Natural killer cell treated with Interleukin-12 subunit alpha and Interleukin-12 subunit beta and Interleukin-15 and Interleukin-18, amount 100 ng/mL, for 72 hours (primary cell): ENCODE measurements around the gene ANO9. TPM values are rescaled to one million over a fixed set of nuclear protein-coding genes. Genes with fewer than 3 reads are reported as not detected.

ENCODE experiments used
- ATAC-seq, 2 donors: fragments of 150-1000 bp; cut with Tn5 transposase in 1 of 2; sonication (Bioruptor Pico), chemical (Tn5 transposase) in 1 of 2; 2 replicates each; pipeline ENCODE4 v1.10.0; 2021
- DNase-seq: peaks from one replicate; pipeline ENCODE4 v3.0.0; 2022; ENCODE audit warnings: low spot score
- H3K27ac Mint-ChIP-seq, 2 donors: 1 replicate in 1 of 2; 2 replicates in 1 of 2; pipeline ENCODE4 v1.8.0; 2022; ENCODE audit warnings: mixed read lengths in 2 of 2, mild to moderate bottlenecking in 1 of 2, moderate library complexity in 1 of 2
- H3K27me3 Mint-ChIP-seq, 2 donors: 1 replicate in 1 of 2; 2 replicates in 1 of 2; pipeline ENCODE4 v1.8.0; 2022; ENCODE audit warnings: mixed read lengths in 2 of 2
- H3K36me3 Mint-ChIP-seq: one replicate; pipeline ENCODE4 v1.8.0; 2022; ENCODE audit warnings: mixed read lengths
- H3K4me1 Mint-ChIP-seq, 2 donors: 1 replicate in 1 of 2; 2 replicates in 1 of 2; pipeline ENCODE4 v1.8.0; 2022; ENCODE audit warnings: low read depth in 2 of 2, mixed read lengths in 2 of 2, mild to moderate bottlenecking in 1 of 2
- H3K4me3 Mint-ChIP-seq: one replicate; pipeline ENCODE4 v1.8.0; 2022; ENCODE audit warnings: mixed read lengths
- H3K9me3 Mint-ChIP-seq: 2 replicates; pipeline ENCODE4 v1.8.0; 2022; ENCODE audit warnings: mixed read lengths
- total RNA-seq, 2 donors: library from RNA; stranded (reverse); gene quantifications; one replicate each; pipeline ENCODE4 v1.2.3, GENCODE V29; 2022

Gene ANO9
- 1 to 10 TPM; 2.4 to 6.7 TPM for total RNA-seq

- Mint-ChIP-seq H3K9me3 (no peaks in the 10 kb centered on the region), H3K36me3 (no peaks in the 10 kb centered on the region), H3K4me1 (peaks cover 0 to 5% of the 10 kb centered on the region in 2 donors), H3K27ac (no peak within 1 kb of the TSS), H3K27me3 (peaks cover 0 to 2% of the 10 kb centered on the region in 2 donors), H3K4me3 (no peak within 1 kb of the TSS)
- peak; percentile 29 to 66 for ATAC-seq
- DNase-seq = no peak
Measured at GRCh38 chr11:441418-442274, at the start of gene ANO9. Gene ANO9 (minus strand): TSS chr11:442011. CDS start chr11:441926, 85 bp downstream.

GRCh38 chr11:491358-491757 is 49.5 kb upstream of the ANO9 start:
- peaks cover 5% of the 10 kb centered on the region for H3K36me3 Mint-ChIP-seq
- H3K4me1 Mint-ChIP-seq = peaks cover 0 to 2% of the 10 kb centered on the region in 2 donors
- no peaks in the 10 kb centered on the region for H3K9me3 Mint-ChIP-seq
- H3K27me3 Mint-ChIP-seq = no peaks in the 10 kb centered on the region
- DNase-seq = no peak
- no peak for ATAC-seq
- no peak overlapping the region for H3K4me3 Mint-ChIP-seq
- H3K27ac Mint-ChIP-seq = no peak overlapping the region

GRCh38 chr11:490930-491260 is 49.1 kb upstream of the ANO9 start:
- Mint-ChIP-seq H3K4me3 (no peak overlapping the region), H3K9me3 (no peaks in the 10 kb centered on the region), H3K27ac (no peak overlapping the region), H3K36me3 (peaks cover 3% of the 10 kb centered on the region), H3K4me1 (peaks cover 0 to 2% of the 10 kb centered on the region in 2 donors), H3K27me3 (no peaks in the 10 kb centered on the region)
- DNase-seq = no peak
- peak in 1 of 2 donors; percentile 37 for ATAC-seq

- Mint-ChIP-seq H3K36me3 (no peaks in the 10 kb centered on the region), H3K4me1 (peaks cover 0 to 2% of the 10 kb centered on the region in 2 donors), H3K4me3 (no peak overlapping the region), H3K27me3 (no peaks in the 10 kb centered on the region), H3K27ac (no peak overlapping the region), H3K9me3 (no peaks in the 10 kb centered on the region)
- ATAC-seq (peak in 1 of 2 donors; percentile 9), DNase-seq (no peak)
Measured at GRCh38 chr11:490186-490929, 48.5 kb upstream of the ANO9 start.

- no peak overlapping the region for H3K27ac Mint-ChIP-seq
- peaks cover 0 to 2% of the 10 kb centered on the region in 2 donors for H3K4me1 Mint-ChIP-seq
- H3K27me3 Mint-ChIP-seq = no peaks in the 10 kb centered on the region
- no peaks in the 10 kb centered on the region for H3K9me3 Mint-ChIP-seq
- ATAC-seq (no peak), DNase-seq (no peak)
- H3K4me3 Mint-ChIP-seq = no peak overlapping the region
- H3K36me3 Mint-ChIP-seq = no peaks in the 10 kb centered on the region
Measured at GRCh38 chr11:489610-490185, 47.9 kb upstream of the ANO9 start.

GRCh38 chr11:488992-489391 is 47.2 kb upstream of the ANO9 start:
- no peaks in the 10 kb centered on the region for H3K36me3 Mint-ChIP-seq
- H3K4me1 Mint-ChIP-seq = peaks cover 0 to 2% of the 10 kb centered on the region in 2 donors
- no peak overlapping the region for H3K4me3 Mint-ChIP-seq
- H3K9me3 Mint-ChIP-seq = no peaks in the 10 kb centered on the region
- ATAC-seq (no peak), DNase-seq (no peak)
- H3K27me3 Mint-ChIP-seq = no peaks in the 10 kb centered on the region
- H3K27ac Mint-ChIP-seq = no peak overlapping the region

GRCh38 chr11:488579-488978 is 46.8 kb upstream of the ANO9 start:
- peaks cover 0 to 2% of the 10 kb centered on the region in 2 donors for H3K4me1 Mint-ChIP-seq
- H3K4me3 Mint-ChIP-seq = no peak overlapping the region
- no peaks in the 10 kb centered on the region for H3K9me3 Mint-ChIP-seq
- H3K27me3 Mint-ChIP-seq = no peaks in the 10 kb centered on the region
- no peak overlapping the region for H3K27ac Mint-ChIP-seq
- ATAC-seq (no peak), DNase-seq (no peak)
- H3K36me3 Mint-ChIP-seq = no peaks in the 10 kb centered on the region

GRCh38 chr11:488062-488461 is 46.3 kb upstream of the ANO9 start:
- Mint-ChIP-seq H3K27ac (no peak overlapping the region), H3K27me3 (no peaks in the 10 kb centered on the region), H3K36me3 (no peaks in the 10 kb centered on the region), H3K4me1 (peaks cover 0 to 2% of the 10 kb centered on the region in 2 donors), H3K9me3 (no peaks in the 10 kb centered on the region), H3K4me3 (no peak overlapping the region)
- DNase-seq = no peak
- no peak for ATAC-seq

GRCh38 chr11:487571-488021 is 45.8 kb upstream of the ANO9 start:
- H3K27me3 Mint-ChIP-seq = no peaks in the 10 kb centered on the region
- H3K27ac Mint-ChIP-seq = no peak overlapping the region
- ATAC-seq (no peak), DNase-seq (no peak)
- no peak overlapping the region for H3K4me3 Mint-ChIP-seq
- H3K36me3 Mint-ChIP-seq = no peaks in the 10 kb centered on the region
- H3K4me1 Mint-ChIP-seq = peaks cover 0 to 2% of the 10 kb centered on the region in 2 donors
- no peaks in the 10 kb centered on the region for H3K9me3 Mint-ChIP-seq

GRCh38 chr11:486189-486588 is 44.4 kb upstream of the ANO9 start:
- Mint-ChIP-seq H3K4me1 (no peaks in the 10 kb centered on the region), H3K9me3 (no peaks in the 10 kb centered on the region), H3K27ac (no peak overlapping the region), H3K4me3 (no peak overlapping the region), H3K27me3 (no peaks in the 10 kb centered on the region), H3K36me3 (no peaks in the 10 kb centered on the region)
- DNase-seq = no peak
- ATAC-seq = no peak

- Mint-ChIP-seq H3K36me3 (no peaks in the 10 kb centered on the region), H3K27ac (no peak overlapping the region), H3K9me3 (no peaks in the 10 kb centered on the region), H3K27me3 (no peaks in the 10 kb centered on the region), H3K4me1 (no peaks in the 10 kb centered on the region), H3K4me3 (no peak overlapping the region)
- DNase-seq (no peak), ATAC-seq (no peak)
Measured at GRCh38 chr11:484616-485015, 42.8 kb upstream of the ANO9 start.

GRCh38 chr11:479311-479710 is 37.5 kb upstream of the ANO9 start:
- DNase-seq = no peak
- no peaks in the 10 kb centered on the region for H3K36me3 Mint-ChIP-seq
- H3K27me3 Mint-ChIP-seq = no peaks in the 10 kb centered on the region

GRCh38 chr11:477052-477715 is 35.4 kb upstream of the ANO9 start:
- H3K27me3 Mint-ChIP-seq = no peaks in the 10 kb centered on the region
- no peak overlapping the region for H3K27ac Mint-ChIP-seq
- no peaks in the 10 kb centered on the region for H3K9me3 Mint-ChIP-seq
- no peaks in the 10 kb centered on the region for H3K36me3 Mint-ChIP-seq
- H3K4me1 Mint-ChIP-seq = peaks cover 0 to 3% of the 10 kb centered on the region in 2 donors
- ATAC-seq = no peak
- no peak overlapping the region for H3K4me3 Mint-ChIP-seq
- no peak for DNase-seq

More at GRCh38 chr11:479311-479710, 37.5 kb upstream of the ANO9 start:
- ATAC-seq = peak in 1 of 2 donors; percentile 17
- Mint-ChIP-seq H3K4me3 (no peak overlapping the region), H3K4me1 (no peaks in the 10 kb centered on the region), H3K27ac (no peak overlapping the region), H3K9me3 (no peaks in the 10 kb centered on the region)
